RKO (cell line): Measurements from ENCODE around the gene CCM2.

ENCODE experiments used
- DNase-seq: peaks from one replicate; pipeline ENCODE4 v3.0.0-alpha.2; 2016; ENCODE audit warnings: low spot score

Gene CCM2

DNA sequence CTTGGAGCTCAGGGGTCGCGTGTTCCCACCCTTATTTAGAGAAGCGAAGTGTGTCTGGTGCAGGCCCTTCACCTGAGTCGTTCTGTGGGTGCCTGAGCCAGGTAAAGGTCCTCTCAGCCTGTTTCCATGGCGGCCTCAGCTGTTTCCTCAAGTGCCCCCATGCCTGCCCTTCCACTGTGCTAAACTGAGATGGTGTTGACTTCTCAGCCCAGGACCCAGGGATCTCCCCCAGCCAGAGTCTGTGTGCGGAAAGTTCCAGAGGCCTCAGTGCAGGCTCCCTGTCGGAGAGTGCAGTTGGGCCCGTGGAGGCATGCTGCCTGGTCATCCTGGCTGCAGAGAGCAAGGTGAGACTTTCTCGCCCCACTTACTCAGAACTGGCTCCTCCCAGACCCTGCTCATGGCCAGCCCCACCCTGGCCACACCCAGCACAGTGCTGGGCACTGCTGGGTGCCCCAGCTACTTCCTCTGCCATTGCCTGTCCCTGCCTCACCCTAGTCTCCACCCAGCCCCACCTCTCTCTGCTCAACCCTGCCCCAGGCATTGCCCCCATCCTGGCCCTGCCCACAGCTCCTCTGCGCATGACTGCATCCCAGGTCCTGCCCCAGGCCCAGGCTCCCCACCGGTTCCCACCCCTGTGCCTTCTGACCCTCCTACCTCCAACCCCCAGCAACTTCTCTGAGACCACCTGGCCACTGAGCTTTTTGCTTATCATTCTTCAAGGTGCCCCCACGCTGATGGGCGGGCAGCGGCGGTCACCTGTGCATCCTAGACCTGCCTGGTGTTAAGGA lies 68.4 kb downstream of the CCM2 start:
- no peak for DNase-seq

DNA sequence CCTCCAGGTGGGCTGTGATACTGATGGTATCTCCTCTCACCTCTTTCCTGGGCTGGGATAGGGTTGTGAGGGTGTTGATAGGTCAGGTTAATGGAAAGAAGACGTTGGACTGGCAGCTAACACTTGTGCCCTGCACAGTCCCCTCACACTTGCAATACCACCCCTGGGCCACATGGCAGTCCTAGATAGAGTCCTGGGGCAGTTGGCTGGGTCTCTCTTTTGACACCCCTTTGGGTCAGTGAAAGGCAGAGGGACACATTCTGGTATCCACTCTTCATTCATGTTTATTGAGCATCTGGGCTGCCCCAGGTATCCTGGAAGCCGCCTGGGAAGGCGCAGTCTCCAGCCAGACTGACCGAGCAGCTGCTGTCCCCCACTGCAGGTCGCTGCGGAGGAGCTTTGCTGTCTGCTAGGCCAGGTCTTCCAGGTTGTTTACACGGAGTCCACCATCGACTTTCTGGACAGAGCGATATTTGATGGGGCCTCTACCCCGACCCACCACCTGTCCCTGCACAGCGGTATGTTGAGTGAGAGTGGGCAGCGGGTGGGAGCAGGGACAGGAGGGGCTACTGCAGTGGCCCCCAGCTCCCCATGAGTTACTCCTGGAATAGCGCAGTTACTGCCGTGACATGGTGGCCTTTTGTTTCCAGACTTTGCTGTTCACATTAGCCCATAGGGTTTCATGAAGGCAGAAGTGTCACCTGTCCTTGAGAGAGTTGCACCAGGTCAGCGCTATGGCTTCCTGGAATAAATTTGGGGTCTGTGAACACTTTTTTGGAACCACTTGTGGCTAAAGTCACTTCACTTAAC lies 69.6 kb downstream of the CCM2 start:
- DNase-seq: no peak

DNA sequence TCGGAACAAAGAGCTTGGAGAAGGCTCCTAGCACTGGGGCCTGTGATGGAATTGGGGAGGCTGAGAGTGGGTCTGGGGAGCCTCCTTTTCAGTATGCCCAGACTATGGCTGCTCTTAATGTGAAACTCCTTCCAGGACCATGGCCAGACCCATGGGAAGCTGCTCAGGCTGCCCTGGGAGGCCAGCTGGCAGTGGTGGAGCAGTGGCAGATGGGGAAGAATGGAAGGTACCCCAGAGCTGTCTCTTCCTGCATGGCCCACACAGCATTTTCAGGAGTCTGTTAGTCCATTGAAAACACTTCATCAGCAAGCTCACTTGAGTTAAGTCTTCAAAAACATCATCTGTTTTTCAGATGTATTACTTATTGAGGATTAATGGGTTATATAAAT lies 70.2 kb downstream of the CCM2 start:
- no peak for DNase-seq

DNA sequence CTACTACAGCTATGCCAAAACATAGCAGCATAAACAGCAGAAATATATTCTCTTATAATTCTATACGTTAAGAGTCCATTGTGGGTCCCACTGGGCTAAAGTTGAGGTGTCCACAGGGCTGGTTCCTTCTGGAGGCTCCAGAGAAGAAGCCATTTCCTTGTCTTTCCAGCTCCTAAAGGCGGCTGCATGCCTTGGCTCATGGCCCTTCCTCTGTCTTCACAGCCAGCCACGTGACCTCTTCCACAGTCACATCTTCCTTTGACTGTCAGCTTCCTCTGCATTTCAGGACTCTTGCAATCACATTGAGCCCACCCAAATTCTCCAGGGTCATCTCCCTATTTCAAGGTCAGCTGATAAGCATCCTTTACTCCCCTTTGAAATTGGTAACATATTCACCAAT lies 71.5 kb downstream of the CCM2 start:
- no peak for DNase-seq

DNA sequence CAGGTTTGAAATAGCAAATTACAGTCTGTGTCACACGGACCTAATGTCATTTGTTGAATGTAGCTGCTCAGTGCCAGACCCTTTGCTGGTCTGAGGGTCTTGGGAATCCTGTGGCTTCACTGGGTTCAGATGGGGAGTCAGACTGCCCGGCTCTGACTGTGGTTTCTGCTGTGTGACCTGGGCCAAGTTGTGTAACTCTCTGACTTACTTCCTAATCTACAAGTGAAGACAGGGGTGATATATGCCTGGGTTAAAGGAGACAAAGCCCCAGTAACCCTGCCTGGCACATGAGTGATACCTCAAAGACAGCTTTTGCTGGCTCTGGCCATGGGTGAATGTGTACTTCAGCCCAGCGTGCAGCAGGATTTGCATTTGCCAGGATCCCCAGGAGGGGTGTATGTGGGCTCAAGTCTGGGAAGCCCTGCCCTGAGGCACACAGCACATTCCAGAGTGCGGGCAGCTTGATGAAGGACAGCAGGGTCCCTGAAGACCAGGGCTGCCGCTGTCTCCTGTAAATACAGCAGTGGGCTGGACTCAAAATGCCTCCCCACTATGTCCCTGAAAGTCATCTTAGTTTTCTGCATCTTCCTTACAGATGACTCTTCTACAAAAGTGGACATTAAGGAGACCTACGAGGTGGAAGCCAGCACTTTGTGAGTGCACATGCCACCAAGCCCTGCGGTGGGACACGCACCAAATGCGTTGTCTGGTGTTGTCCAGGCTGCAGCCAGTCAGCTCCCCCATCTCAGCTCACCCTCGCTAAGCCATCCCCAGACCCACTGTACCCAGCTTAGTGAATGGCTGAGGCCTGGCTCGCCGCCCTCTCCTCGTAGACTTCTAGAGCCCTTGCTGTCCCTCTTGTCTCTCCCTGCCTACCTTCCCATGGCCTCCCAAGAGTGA lies 72.4 kb downstream of the CCM2 start:
- no peak for DNase-seq

DNA sequence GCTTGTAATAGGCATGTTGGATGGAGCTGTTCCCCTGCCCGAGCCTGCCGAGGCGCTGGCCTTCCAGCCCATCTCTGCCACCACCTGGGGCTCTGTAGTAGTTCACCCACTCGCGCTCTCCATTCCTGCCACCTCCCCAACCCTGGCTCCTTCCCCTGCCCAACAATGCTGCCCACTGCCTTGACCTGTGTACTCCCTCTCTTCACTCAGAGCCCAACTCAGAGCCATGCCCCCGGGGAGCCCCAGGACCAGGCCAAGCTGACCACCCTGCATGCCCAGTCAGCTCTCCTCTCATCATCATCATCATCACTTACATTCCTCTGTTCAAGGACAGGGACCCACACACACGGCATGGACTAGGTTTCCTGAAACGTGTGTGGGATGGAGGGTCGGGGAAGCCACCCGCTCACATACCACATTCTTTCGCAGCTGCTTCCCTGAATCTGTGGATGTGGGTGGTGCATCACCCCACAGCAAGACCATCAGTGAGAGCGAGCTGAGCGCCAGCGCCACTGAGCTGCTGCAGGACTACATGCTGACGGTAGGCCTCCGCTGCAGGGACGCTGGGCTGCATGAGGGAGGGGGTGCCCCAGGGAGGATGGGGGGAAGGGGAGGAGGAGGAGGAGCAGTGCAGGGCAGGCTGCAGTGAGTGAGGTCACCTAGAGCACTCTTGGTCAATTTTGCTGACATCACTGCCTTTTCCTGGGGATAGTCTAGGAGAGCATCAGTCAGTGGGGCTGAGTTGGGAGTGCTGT lies 73.2 kb downstream of the CCM2 start:
- DNase-seq: no peak

DNA sequence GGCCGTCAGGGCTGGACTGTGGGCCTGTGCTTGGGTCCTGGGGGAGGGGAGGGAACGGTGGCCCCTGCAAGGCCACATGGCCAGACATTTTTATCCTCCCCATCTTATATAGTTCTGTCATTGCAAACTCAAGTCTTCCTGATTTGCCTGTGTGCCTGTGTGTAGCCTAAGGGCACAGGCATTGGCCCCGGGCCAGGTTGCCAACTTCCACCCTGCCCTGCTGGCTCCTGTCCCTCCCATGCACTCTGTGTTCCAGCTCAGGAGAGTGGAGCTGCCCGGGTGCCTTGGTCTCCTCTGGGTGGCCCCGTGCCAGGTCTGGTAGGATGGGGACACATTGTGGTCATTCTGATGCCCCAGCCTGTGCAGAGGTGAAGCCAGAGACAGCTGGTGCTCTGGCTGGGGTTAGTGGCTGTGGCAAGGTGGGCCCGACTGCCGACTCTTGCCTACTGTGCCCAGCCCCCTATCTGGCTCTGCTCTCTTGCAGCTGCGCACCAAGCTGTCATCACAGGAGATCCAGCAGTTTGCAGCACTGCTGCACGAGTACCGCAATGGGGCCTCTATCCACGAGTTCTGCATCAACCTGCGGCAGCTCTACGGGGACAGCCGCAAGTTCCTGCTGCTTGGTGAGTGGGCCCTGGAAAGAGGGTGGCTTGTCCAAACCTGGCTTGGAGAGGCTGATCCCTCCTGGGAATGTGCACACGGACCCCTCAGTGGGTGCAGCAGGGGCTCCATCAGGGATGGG lies 74.0 kb downstream of the CCM2 start:
- no peak for DNase-seq

DNA sequence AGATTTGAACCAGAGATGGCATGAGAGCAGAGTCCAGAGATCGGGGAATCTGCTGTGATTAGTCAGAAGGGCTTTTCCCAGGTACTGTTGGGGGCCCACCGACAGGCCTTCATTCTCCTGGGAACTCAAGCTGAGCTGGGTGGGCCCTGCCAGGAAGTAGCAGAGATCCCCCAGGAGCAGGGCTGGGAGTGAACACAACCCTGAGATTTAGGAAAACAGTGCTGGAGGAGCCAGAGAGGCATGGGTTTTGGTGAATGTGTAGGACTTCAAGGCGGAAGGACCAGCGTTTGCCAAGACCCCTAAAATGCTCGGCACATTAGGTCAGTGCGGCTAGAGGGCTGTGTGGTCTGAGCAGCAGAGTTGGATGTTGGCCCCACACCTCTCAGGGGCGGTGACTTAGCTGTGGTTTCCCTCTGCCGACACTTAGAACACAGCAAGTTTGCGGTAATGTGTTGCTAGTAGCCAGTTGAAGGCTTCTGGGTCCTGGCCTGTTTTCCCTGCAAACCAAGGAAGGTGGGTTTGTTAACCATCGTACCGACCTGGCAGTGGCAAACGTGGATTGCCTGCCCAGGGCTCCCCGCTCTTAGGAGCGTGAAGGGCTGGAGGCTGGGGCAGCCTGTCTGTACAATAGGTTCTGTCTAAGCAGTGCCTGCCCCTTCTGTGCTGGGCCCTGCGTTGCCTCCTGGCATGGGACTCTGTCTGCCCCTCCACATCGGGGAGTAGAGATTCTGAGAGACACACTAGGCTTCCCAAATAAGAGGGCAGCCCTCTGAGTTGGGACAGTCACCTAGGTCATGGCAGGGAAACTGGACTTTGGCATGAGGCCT lies 74.7 kb downstream of the CCM2 start:
- no peak for DNase-seq

DNA sequence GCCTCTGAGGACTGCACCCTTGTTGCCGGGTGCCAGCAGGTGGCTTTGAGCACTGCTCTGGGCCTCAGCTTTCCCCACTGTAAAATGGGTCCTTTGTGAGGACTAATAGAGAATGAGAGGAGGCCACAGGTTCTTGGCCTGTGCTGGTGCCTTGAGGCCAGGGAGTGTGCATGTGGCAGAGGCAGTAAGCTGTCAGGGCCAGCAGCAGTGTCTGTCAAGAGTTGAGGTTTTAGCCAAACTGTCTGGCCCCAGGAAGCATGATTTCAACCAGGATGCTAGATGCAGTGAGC lies 75.3 kb downstream of the CCM2 start:
- DNase-seq: no peak

DNA sequence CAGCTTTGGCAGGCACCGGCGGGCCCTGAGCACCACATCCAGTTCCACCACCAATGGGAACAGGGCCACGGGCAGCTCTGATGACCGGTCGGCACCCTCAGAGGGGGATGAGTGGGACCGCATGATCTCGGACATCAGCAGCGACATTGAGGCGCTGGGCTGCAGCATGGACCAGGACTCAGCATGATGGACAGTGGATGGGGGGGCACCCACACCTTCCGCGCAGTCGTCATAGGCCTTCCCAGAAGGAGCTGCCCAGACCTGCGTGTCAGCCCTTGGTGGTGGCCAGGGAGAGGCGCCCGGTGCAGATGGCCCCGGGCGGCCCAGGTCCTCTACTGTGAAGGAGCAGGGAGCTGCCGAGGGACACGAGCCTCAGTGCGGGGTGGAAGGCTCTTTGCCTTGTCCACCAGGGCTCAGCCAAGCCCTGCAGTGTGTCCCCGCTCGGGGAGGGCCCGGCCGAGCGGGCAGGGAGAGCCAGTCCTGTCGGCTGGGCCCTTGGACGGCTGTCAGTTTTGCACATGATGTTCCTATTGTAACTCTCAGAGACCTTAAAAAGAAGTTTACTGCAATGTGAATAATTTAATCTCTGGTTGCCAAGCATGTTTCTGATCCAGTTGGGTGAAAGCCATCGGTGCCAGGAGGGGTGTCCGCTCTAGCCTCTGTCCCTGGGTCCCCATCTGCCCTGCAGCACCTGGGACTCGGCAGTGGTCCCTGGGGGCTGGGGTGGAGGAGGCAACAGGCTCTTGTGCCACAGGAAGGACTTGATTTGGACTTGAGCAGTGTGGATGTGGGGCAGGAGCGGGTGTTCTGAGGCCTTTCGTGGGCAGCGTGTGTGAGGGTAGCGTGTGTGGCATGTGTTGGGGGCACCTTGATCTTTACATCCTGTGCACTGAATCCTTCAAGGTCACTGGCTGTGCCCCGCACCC lies 76.1 kb downstream of the CCM2 start:
- no peak for DNase-seq

DNA sequence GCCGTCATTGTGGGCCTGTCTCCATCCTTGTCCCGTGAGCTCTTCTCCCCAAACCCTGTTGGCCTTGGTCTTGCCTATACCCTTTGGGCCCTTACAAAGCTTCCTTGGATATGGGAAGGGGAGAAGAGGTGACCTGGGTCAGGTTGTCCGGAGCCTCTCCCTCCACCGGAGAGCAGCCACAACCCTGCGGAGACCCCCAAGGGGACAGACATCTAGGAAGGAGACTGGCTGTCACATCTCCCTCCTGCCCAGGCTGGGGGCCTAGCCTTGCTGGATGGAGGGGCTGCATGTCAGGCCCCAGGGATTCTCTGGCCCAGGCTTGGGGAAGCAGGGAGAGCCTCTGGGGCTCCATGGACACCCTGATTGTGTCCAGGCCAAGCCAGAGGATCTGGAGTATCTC lies 76.9 kb downstream of the CCM2 start:
- DNase-seq: no peak

DNA sequence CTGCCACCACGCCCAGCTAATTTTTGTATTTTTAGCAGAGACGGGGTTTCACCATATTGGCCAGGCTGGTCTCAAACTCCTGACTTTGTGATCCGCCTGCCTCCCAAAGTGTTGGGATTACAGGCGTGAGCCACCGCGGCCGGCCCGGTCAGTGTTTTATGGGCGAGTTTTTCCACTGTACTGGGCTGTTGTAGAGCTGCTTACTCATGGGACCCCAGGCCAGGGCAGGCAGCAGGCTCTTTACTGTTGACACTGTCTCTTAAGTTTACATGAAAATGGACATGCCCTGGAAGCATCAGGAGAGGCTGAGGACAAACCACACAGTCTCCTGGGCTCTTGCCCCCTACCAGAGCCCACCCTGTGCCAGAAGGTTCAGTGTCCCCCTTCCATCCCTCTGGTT lies 77.6 kb downstream of the CCM2 start:
- no peak for DNase-seq

DNA sequence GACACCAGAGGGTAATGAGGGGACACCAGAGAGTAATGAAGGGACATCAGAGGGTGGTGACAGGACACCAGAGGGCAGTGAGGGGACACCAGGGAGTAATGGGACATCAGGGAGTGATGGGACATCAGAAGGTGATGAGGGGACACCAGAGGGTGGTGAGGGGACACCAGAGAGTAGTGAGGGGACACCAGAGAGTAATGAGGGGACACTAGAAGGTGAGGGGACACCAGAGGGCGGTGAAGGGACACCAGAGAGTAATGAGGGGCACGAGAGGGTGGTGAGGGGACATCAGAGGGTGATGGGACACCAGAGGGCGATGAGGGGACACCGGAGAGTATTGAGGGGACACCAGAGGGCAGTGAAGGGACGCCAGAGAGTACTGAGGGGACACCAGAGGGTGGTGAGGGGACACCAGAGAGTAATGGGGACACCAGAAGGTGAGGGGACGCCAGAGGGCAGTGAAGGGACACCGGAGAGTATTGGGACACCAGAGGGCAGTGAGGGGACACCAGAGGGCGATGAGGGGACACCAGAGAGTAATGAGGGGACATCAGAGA lies 78.2 kb downstream of the CCM2 start:
- no peak for DNase-seq

DNA sequence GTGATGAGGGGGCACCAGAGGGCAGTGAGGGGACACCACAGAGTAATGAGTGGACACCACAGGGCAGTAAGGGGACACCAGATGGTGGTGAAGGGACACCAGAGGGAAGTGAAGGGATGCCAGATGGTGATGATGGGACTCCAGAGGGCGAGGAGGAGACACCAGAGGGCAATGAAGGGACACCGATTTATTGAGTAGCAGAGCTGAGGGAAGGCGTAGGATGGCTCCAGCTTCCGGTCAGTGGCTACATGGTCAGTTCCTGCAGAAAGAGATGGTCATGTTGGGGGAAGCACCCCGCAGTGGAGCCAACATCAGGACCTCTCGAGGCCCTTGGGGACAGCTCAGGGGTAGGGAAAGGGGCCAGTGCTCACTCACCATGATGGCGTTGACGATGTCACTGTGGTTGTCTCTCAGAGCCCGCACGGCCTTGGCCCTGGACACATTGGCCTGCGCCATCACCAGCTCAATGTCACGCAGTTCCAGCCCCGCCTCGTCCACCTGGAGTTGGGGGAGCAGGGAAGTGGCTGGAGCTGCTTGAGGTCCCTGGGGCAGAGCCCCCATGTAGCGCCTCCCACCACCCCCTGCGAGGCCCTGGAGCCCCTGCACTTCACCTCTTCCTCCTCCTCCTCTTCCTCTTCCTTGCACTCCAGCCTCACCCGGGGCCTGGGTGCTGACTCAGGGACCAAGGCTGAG lies 80.4 kb downstream of the CCM2 start:
- DNase-seq: no peak

DNA sequence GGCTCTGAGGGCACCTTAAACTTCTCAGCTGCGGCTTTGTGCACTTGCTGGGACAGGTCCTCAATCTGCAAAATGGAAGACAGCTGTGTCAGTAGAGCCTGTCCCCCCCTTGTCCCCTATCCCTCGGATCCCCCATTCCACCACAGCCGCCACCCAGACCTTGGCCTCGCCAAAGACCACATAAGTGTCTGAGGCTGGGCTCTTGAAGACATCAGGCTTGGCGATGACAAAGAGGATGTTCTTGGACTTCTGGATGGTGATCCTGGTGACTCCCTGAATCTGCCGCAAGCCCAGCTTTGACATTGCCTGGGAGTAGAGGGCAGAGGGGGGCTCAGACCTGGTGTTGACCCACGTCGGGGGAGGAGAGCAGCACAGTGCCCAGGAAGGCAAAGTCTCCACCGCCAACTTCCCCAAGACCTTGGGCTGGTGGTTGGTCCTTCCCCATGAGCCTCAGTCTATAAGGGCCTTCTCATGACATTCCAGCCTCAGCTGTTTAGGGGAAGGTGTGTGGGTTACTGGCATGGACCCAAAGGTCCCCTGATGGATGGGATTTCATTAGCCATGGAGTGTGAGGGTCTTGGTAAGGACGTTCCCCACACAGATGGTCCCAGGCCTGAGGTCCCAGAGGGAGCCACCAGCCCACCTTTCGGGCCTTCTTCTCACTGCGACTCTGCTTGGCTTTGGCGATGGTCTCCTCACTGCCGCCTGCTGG lies 81.1 kb downstream of the CCM2 start:
- no peak for DNase-seq

DNA sequence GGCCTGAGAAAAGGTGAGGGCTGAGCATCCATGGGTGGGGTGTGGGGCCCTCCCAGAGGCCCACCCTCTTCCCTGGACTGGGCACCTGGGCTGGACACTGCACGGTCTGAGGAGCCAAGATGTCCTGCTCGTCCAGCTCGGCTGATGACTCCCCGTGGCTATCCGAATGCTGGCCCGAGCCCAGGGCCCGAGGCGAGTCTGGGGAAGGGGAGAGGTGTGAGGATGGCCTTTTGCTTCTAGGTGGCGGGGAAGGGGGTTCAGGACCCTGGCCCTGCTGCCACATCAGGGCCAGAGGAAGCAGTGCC lies 81.6 kb downstream of the CCM2 start:
- DNase-seq: no peak

DNA sequence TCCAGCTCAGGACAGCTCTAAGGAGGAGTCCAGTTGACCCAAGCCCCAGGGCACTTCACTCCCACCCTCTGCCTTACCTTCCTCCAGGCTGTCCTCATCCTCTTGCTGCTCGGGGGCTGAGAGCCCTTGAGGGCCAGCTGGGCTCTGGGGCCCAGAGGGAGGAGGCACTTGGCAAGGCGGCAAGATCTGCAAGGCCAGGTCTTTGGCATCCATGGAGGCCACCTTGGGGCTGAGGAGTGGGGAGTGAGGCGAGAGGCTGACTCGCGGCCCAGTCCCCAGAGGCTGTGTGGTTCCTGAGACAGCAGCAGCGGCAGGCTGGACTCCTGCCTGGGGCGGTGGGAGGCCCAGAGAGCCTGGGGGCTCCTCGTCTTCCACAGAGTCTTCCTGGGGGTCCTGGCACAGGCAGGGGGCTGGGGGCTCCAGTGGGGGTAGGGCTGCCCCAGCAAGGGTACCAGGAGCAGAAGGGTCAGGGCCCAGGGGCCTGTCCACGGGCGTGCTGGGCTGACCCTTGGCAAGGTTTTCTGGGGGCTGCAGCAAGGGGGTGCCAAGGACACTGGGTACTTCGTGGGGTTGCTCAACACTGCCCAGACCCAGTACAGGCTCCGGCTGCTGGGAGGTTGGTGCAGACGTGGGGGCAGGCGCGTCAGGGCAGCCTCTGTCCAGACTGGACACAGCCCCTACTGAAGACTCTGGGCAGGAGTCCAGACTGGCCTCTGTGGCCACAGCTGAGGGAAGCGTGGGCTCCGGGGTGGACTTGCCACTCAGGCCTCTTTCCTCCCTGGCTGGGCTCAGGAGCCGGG lies 82.2 kb downstream of the CCM2 start:
- DNase-seq: no peak
